B cell (primary cell): ENCODE results near the gene PIBF1. TPM values are rescaled to one million over a fixed set of nuclear protein-coding genes. Genes with fewer than 3 reads are reported as not detected.
A peak's percentile ranks its signal among the peaks of the same experiment; 100 is the strongest.

Source experiments
- ATAC-seq: fragments of 200-7000 bp; cut with Tn5 transposase; one replicate; pipeline ENCODE4 v1.10.0; 2021; ENCODE audit warnings: low read depth, mild to moderate bottlenecking, moderate number of reproducible peaks, moderate library complexity
- CTCF ChIA-PET: fragments of 350-600 bp; sonication (Branson Sonifier 250); formaldehyde crosslinking; loops from one replicate; lab custom pipeline; 2021; ENCODE audit warnings: antibody characterized with exemption, inconsistent platforms; lab: Charles Lee
- POLR2A ChIA-PET: fragments of 350-600 bp; sonication (Branson Sonifier 250); formaldehyde crosslinking; loops from one replicate; lab custom pipeline; 2021; ENCODE audit warnings: antibody characterized with exemption; lab: Charles Lee
- DNase-seq: peaks from one replicate; pipeline ENCODE4 v3.0.0; 2013
- H2AFZ ChIP-seq: 2 replicates; pipeline ENCODE4 v1.6.1; 2012; ENCODE audit warnings: mild to moderate bottlenecking, low read depth, low read length; ENCODE audit not compliant: insufficient read depth, poor library complexity, severe bottlenecking
- H3K27ac ChIP-seq, 2 donors: 1 replicate in 1 of 2; 2 replicates in 1 of 2; pipeline ENCODE4 v1.5.1; 2012 to 2013; ENCODE audit warnings: low read length in 2 of 2, mild to moderate bottlenecking in 2 of 2, moderate library complexity in 1 of 2
- H3K27me3 ChIP-seq, 4 experiments: fragments of 200-600 bp in 1 of 4; sonication (generic) in 1 of 4; replicated peaks in 1 of 4; 1 replicate in 2 of 4; 2 replicates in 2 of 4; pipeline versions ENCODE4 v1.6.1 to v1.7.0; 2013 to 2016; ENCODE audit warnings: low read length in 3 of 4, mild to moderate bottlenecking in 2 of 4, mixed read lengths in 1 of 4, moderate library complexity in 1 of 4; ENCODE audit not compliant: insufficient read depth in 4 of 4, control insufficient read depth in 3 of 4; ENCODE audit errors: control extremely low read depth in 1 of 4
- H3K36me3 ChIP-seq, 2 experiments: replicated peaks in 1 of 2; 1 replicate in 1 of 2; 2 replicates in 1 of 2; pipeline versions ENCODE4 v1.6.1 to v1.7.1; 2013; ENCODE audit warnings: low read length in 1 of 2; ENCODE audit not compliant: insufficient read depth in 2 of 2, control insufficient read depth in 1 of 2; ENCODE audit errors: control extremely low read depth in 1 of 2, extremely low read depth in 1 of 2
- H3K4me1 ChIP-seq, 2 donors: fragments of 200-600 bp in 1 of 2; sonication (generic) in 1 of 2; 1 replicate in 1 of 2; 2 replicates in 1 of 2; pipeline versions ENCODE4 v1.5.1 to v1.6.1; 2013 to 2017; ENCODE audit warnings: low read length in 2 of 2; ENCODE audit not compliant: control insufficient read depth in 2 of 2, insufficient read depth in 2 of 2
- H3K4me2 ChIP-seq: replicated peaks from 2 replicates; pipeline ENCODE3; 2012; ENCODE audit warnings: mild to moderate bottlenecking, low read depth, low read length; ENCODE audit not compliant: poor library complexity, severe bottlenecking
- H3K4me3 ChIP-seq, 5 experiments: fragments of 200-600 bp in 1 of 5; sonication (generic) in 1 of 5; 1 replicate in 3 of 5; 2 replicates in 2 of 5; pipeline versions ENCODE4 v1.5.1 to v1.7.0; 2011 to 2016; ENCODE audit warnings: low read length in 4 of 5, mild to moderate bottlenecking in 4 of 5, low read depth in 2 of 5, control low read depth in 1 of 5, moderate library complexity in 1 of 5; ENCODE audit not compliant: insufficient read depth in 1 of 5; ENCODE audit errors: control extremely low read depth in 1 of 5, extremely low read depth in 1 of 5
- H3K79me2 ChIP-seq: fragments of 200-600 bp; sonication (generic); one replicate; pipeline ENCODE4 v1.6.0; 2016; ENCODE audit warnings: low read length; ENCODE audit not compliant: control insufficient read depth, insufficient read depth
- H3K9ac ChIP-seq: fragments of 200-600 bp; sonication (generic); 2 replicates; pipeline ENCODE4 v1.6.1; 2017; ENCODE audit warnings: mild to moderate bottlenecking, low read length, moderate library complexity
- H3K9me3 ChIP-seq, 3 donors: one replicate each; pipeline versions ENCODE4 v1.6.1 to v1.7.1; 2013; ENCODE audit warnings: low read length in 2 of 3; ENCODE audit not compliant: control insufficient read depth in 2 of 3, insufficient read depth in 1 of 3; ENCODE audit errors: control extremely low read depth in 1 of 3
- H4K20me1 ChIP-seq: 2 replicates; pipeline ENCODE4 v1.6.0; 2012; ENCODE audit warnings: mild to moderate bottlenecking, low read length; ENCODE audit not compliant: insufficient read depth, control insufficient read depth, poor library complexity, severe bottlenecking
- H3K27ac Mint-ChIP-seq: one replicate; pipeline ENCODE4 v1.8.0; 2021; ENCODE audit warnings: mixed read lengths
- H3K27me3 Mint-ChIP-seq: one replicate; pipeline ENCODE4 v1.8.0; 2021; ENCODE audit warnings: mixed read lengths
- H3K4me1 Mint-ChIP-seq: one replicate; pipeline ENCODE4 v1.8.0; 2021; ENCODE audit warnings: mixed read lengths
- H3K4me3 Mint-ChIP-seq: one replicate; pipeline ENCODE4 v1.8.0; 2021; ENCODE audit warnings: mixed read lengths
- H3K9me3 Mint-ChIP-seq: one replicate; pipeline ENCODE4 v1.8.0; 2022; ENCODE audit warnings: mixed read lengths; ENCODE audit not compliant: insufficient read depth
- EZH2 ChIP-seq: IDR thresholded peaks from 2 replicates; pipeline ENCODE4 v1.6.1; 2012; ENCODE audit warnings: borderline replicate concordance, low read depth, mild to moderate bottlenecking, moderate library complexity, low read length; ENCODE audit not compliant: insufficient read depth, poor library complexity, severe bottlenecking
- WGBS: methylation state at CpG from one replicate; pipeline ENCODE4 v1.1.5; 2013; ENCODE audit warnings: missing lambda C conversion rate; ENCODE audit not compliant: insufficient coverage; 5-methylcytosine and 5-hydroxymethylcytosine counted together
- intact Hi-C: fragments of 100-400 bp; cut with micrococcal nuclease; formaldehyde crosslinking; loops from one replicate; pipeline ENCODE4 v1.10.0; 2022
- polyA plus RNA-seq: library from polyadenylated mRNA; depleted of rRNA; stranded (reverse); fragments of >200 nt; gene quantifications from 2 replicates; pipeline ENCODE4 v1.2.3, GENCODE V29; 2012
- total RNA-seq, 2 donors: library from RNA; stranded (reverse); fragments of 120-200 nt in 1 of 2; gene quantifications; 1 replicate in 1 of 2; 2 replicates in 1 of 2; pipeline versions ENCODE4 v1.2.3 to v1.2.4, GENCODE V29; 2013 to 2022
- TF ChIP-seq, protein P1 (sequence below): fragments of 200-600 bp; IDR thresholded peaks from one replicate; pipeline ENCODE4 v1.8.0; 2022; ENCODE audit warnings: antibody characterized with exemption, mild to moderate bottlenecking

PIBF1 gene
- total and polyA plus RNA-seq, 2 donors (not counting 1 experiment from before 2014, with no cell fraction given) = 4.5 to 43.1 TPM

DNA sequence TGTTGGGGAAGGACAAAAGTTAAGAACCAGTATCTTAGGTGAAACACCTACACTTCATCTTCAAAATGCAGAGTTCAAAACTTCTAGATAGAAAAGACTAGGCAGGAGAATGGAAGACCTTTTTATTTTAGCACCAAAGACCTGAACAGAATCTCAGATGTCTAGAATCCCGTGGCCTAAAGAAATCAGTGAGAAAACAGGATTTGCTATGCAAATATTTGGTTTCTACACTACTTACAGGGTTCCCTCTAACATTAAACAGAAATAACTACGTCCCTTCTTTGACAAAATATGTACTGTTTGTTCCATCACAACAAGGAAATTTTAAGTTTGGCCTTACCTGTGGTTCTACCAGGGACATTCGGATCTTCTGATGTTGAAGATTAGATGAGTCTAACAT lies 21.7 kb upstream of the PIBF1 start:
- Histone ChIP-seq H3K79me2 (peaks cover 2% of the 10 kb centered on the region), H3K4me2 (no peak overlapping the region), H3K9me3 (no peaks in the 10 kb centered on the region), H3K27me3 (no peaks in the 10 kb centered on the region), H3K4me1 (no peaks in the 10 kb centered on the region), H3K4me3 (no peak overlapping the region), H2AFZ (no peak overlapping the region), H4K20me1 (peaks cover 17% of the 10 kb centered on the region), H3K36me3 (peaks cover 18 to 86% of the 10 kb centered on the region in 2 experiments), H3K27ac (peak overlapping the region in 1 of 2 donors; percentile 35), H3K9ac (no peak overlapping the region)
- no peak for ATAC-seq
- ChIA-PET POLR2A (no interaction called here), CTCF (no interaction called here)
- 20% methylated on average over 1 of the region's 3 CpGs for WGBS
- Mint-ChIP-seq H3K4me1 (peaks cover 5% of the 10 kb centered on the region), H3K4me3 (no peak overlapping the region), H3K27me3 (no peaks in the 10 kb centered on the region), H3K9me3 (no peaks in the 10 kb centered on the region), H3K27ac (peak overlapping the region; percentile 21)
- no peak for TF ChIP-seq EZH2
- TF ChIP-seq, protein P1, sequence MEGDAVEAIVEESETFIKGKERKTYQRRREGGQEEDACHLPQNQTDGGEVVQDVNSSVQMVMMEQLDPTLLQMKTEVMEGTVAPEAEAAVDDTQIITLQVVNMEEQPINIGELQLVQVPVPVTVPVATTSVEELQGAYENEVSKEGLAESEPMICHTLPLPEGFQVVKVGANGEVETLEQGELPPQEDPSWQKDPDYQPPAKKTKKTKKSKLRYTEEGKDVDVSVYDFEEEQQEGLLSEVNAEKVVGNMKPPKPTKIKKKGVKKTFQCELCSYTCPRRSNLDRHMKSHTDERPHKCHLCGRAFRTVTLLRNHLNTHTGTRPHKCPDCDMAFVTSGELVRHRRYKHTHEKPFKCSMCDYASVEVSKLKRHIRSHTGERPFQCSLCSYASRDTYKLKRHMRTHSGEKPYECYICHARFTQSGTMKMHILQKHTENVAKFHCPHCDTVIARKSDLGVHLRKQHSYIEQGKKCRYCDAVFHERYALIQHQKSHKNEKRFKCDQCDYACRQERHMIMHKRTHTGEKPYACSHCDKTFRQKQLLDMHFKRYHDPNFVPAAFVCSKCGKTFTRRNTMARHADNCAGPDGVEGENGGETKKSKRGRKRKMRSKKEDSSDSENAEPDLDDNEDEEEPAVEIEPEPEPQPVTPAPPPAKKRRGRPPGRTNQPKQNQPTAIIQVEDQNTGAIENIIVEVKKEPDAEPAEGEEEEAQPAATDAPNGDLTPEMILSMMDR = no peak
- intact Hi-C loops = no loop called here
- no peak for DNase-seq

DNA sequence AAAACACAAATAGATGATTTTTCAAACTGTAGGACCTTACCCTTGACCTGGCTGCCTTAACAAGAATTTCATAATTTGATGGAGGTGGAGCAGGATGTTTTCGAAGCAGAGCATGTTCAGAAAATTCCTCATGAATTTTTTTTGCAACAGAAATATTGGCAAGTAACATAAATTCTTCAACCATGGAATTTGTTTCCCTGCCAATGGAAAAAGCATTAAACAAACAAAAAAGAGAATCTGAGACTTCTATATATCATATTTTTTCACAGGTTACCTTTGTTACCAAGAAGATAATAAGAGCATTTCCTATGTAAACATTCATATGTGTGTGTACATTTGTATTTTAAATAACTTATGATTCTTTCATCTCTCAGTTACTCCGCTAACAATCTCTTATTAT lies 18.5 kb upstream of the PIBF1 start:
- Histone ChIP-seq H3K4me3 (no peak overlapping the region), H3K9ac (no peak overlapping the region), H3K27ac (no peak overlapping the region), H3K36me3 (peaks cover 29 to 96% of the 10 kb centered on the region in 2 experiments), H3K9me3 (no peaks in the 10 kb centered on the region), H3K4me1 (no peaks in the 10 kb centered on the region), H4K20me1 (peaks cover 6% of the 10 kb centered on the region), H3K4me2 (no peak overlapping the region), H3K79me2 (peaks cover 3% of the 10 kb centered on the region), H3K27me3 (no peaks in the 10 kb centered on the region), H2AFZ (no peak overlapping the region)
- H3K9me3 Mint-ChIP-seq = no peaks in the 10 kb centered on the region
- no peaks in the 10 kb centered on the region for H3K27me3 Mint-ChIP-seq
- 100% methylated on average over 1 of the region's 2 CpGs for WGBS
- H3K27ac Mint-ChIP-seq = no peak overlapping the region
- DNase-seq = no peak
- peaks cover 5% of the 10 kb centered on the region for H3K4me1 Mint-ChIP-seq
- no peak for TF ChIP-seq EZH2
- TF ChIP-seq, protein P1 = no peak
- intact Hi-C loops = no loop called here
- CTCF ChIA-PET = no interaction called here
- POLR2A ChIA-PET = no interaction called here
- no peak overlapping the region for H3K4me3 Mint-ChIP-seq
- ATAC-seq = no peak
